GM19099 (cell line): ENCODE measurements around the gene LRRC36.

Source experiments
- POLR2A ChIP-seq: IDR thresholded peaks from 3 replicates; pipeline ENCODE4 v1.6.1; 2011; ENCODE audit warnings: low read depth; ENCODE audit not compliant: insufficient read length; ENCODE audit errors: extremely low read depth

Gene LRRC36

GRCh38 chr16:67429799-67430503, 103.3 kb downstream of the LRRC36 start:
- TF ChIP-seq POLR2A = no peak

- no peak for TF ChIP-seq POLR2A
Observed at GRCh38 chr16:67430504-67430976, 103.9 kb downstream of the LRRC36 start.

DNA sequence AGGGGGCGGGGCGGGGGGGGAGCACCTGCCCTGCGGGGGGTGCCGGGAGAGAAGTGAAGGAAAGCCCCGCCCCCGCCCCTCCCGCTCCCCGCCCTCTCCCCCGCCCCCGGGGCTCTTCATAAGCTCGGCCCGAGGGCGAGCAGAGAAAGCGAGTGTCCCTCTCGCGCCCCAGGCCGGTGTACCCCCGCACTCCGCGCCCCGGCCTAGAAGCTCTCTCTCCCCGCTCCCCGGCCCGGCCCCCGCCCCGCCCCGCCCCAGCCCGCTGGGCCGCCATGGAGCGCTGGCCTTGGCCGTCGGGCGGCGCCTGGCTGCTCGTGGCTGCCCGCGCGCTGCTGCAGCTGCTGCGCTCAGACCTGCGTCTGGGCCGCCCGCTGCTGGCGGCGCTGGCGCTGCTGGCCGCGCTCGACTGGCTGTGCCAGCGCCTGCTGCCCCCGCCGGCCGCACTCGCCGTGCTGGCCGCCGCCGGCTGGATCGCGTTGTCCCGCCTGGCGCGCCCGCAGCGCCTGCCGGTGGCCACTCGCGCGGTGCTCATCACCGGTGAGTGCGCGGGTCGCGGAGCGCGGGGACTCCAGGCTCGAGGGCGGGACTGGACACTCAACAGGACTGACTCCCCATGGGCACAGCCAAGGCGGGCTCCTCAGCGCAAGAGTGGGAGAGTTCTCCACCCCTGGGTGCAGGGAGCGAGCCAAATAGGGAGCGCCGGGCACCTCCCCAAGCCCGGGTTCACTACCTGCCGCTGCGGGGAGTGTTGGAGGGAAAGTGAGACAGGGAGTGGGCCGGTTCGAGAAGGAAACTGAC, 104.6 kb downstream of the LRRC36 start, which contains the start of gene HSD11B2:
TSS of gene HSD11B2 (plus strand) at position 145 of the 798 bp plus-strand sequence. CDS start at position 273, 128 bp downstream.
- no peak for TF ChIP-seq POLR2A

- TF ChIP-seq POLR2A = no peak
Observed at GRCh38 chr16:67431775-67432505, 105.3 kb downstream of the LRRC36 start.

GRCh38 chr16:67432506-67432890, 105.9 kb downstream of the LRRC36 start:
- TF ChIP-seq POLR2A = no peak

DNA sequence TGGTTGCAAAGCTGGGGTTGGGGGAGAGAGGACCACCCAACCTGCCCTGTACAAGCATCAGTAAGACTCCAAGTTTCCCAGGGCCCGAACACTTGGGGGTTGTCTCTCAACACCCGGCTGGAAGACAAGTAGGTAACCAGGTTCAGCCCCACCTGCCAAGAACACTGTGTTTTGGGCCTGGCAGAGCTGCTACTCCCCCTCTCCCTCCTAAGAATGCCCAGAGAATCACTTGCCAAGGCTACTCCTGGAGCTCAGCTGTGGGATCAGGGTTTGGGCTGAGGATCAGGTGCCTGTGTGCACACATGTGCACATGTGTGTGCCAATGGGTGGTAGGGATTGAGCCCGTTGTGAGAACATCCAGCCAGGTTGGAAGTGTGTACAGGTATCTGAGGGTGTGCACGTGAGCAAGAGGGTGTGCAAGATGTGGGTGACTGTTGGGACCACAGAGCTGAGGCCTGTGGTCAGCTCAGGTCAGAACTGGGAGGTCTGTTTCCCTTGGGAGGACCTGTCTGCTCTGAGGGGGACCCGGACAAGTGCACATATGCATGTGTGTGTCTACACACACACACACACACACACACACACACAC, 106.6 kb downstream of the LRRC36 start:
- no peak for TF ChIP-seq POLR2A
